ENCODE data around the gene LRIG2. TPM values are rescaled to one million over a fixed set of nuclear protein-coding genes. Genes with fewer than 3 reads are reported as not detected.
A peak's percentile ranks its signal among the peaks of the same experiment; 100 is the strongest.
"Not testable (repeated sequence)": the region's sequence is repeated elsewhere in the genome, so short reads cannot be mapped to it uniquely, and the experiment has no call there.

Gene LRIG2
- total RNA-seq, 4 donors from 2014 or later, result 23.0 to 41.9 (median 30.6) TPM

DNA sequence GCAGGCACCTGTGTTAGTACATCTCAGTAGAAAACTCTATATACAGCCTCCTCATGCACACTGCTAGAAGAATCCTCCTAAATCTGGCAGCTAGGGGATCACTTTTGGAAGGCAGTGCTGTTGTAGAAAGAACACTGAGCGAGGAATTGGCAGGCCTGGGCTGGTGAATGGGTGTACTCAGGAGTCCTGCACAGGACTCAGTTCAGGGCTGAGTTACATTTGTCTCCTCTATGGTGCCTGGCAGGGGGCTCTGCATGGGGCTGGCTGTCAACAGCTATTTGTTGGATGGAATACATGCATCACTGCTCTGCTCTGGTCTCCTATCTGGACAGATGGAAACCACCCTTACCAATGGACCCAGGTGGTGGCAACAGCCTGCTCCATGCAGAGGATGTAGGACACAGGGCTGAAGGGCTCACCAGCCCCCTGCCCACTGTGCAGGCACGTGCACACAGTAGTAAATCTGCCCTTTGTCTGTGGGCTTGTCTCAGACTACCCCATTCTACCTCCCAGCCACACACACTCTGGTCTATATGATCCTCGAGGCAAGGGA, 74.2 kb downstream of the LRIG2 start:
- no peak overlapping the region for H3K4me3 ChIP-seq (replicated peaks in 1 of 3)
- intact Hi-C loops (cut with DNase I), result no loop called here
- no peaks in the 10 kb centered on the region for H3K27me3 ChIP-seq
- H3K27ac ChIP-seq, result no peak overlapping the region
- 53 to 63% methylated on average over 3 of the region's 3 CpGs for WGBS, 2 donors
- peaks cover 13 to 21% of the 10 kb centered on the region in 2 donors for H3K4me1 ChIP-seq
- no peaks in the 10 kb centered on the region for H3K9me3 ChIP-seq
- DNase-seq, result no peak
- TF ChIP-seq POLR2A (IDR thresholded peaks at IDR 0.05), result no peak
- TF ChIP-seq, protein P1, sequence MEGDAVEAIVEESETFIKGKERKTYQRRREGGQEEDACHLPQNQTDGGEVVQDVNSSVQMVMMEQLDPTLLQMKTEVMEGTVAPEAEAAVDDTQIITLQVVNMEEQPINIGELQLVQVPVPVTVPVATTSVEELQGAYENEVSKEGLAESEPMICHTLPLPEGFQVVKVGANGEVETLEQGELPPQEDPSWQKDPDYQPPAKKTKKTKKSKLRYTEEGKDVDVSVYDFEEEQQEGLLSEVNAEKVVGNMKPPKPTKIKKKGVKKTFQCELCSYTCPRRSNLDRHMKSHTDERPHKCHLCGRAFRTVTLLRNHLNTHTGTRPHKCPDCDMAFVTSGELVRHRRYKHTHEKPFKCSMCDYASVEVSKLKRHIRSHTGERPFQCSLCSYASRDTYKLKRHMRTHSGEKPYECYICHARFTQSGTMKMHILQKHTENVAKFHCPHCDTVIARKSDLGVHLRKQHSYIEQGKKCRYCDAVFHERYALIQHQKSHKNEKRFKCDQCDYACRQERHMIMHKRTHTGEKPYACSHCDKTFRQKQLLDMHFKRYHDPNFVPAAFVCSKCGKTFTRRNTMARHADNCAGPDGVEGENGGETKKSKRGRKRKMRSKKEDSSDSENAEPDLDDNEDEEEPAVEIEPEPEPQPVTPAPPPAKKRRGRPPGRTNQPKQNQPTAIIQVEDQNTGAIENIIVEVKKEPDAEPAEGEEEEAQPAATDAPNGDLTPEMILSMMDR (IDR thresholded peaks at IDR 0.05), result no peak
- no peaks in the 10 kb centered on the region for H3K36me3 ChIP-seq

- DNase-seq, result no peak
- WGBS, 2 donors, result 73% methylated on average over 4 of the region's 4 CpGs
- H3K9me3 ChIP-seq, result no peaks in the 10 kb centered on the region
- no peaks in the 10 kb centered on the region for H3K36me3 ChIP-seq
- peaks cover 7 to 16% of the 10 kb centered on the region in 2 donors for H3K4me1 ChIP-seq
- TF ChIP-seq POLR2A (IDR thresholded peaks at IDR 0.05), result no peak
- TF ChIP-seq, protein P1 (IDR thresholded peaks at IDR 0.05), result no peak
- intact Hi-C loops (cut with DNase I), result no loop called here
- no peaks in the 10 kb centered on the region for H3K27me3 ChIP-seq
- no peak overlapping the region for H3K27ac ChIP-seq
- no peak overlapping the region for H3K4me3 ChIP-seq (replicated peaks in 1 of 3)
Observed at GRCh38 chr1:113147826-113148225, 74.8 kb downstream of the LRIG2 start.

- WGBS, 2 donors, result 96 to 98% methylated on average over 4 of the region's 4 CpGs
- H3K36me3 ChIP-seq; intact Hi-C loops (cut with DNase I); H3K27me3 ChIP-seq; DNase-seq; H3K4me3 ChIP-seq (replicated peaks in 1 of 3); H3K27ac ChIP-seq; H3K9me3 ChIP-seq: not testable (repeated sequence)
- peaks cover 0 to 11% of the 10 kb centered on the region in 2 donors for H3K4me1 ChIP-seq
Observed at GRCh38 chr1:113150494-113150893, 77.5 kb downstream of the LRIG2 start.

DNA sequence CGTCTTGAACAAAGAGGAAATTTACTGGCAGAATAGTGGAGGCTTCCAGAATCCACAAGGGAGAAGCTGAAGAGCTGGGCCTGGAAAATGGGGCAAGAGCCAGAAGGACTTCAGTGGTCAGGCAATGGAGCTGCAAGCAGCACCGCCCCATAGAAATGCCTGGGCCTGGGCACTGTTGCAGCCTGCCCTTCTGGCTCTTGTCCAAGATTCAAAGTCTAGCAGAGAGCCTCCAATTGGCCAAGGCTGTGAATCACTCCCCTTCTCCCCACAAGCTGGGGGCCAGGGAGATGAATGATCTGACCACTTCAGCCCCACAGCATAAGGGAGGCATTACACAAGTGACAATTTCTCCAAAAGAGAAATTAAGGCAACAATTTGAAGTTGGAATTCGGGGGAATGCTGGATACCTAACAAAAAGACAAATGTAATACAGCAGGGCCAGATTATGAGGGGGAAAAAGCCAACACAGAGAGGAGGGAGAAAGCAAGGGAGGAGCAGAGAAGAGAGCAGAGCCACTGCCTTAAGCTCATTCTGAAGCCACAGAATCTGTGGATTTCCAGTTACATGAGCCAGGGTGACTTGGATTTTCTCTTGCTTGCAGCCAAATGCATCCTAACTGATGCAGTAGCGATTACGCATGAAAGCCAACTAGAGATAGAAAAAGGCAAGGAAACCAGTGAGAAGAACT, 80.3 kb downstream of the LRIG2 start:
- H3K36me3 ChIP-seq, result no peaks in the 10 kb centered on the region
- H3K4me1 ChIP-seq, result peaks cover 0 to 8% of the 10 kb centered on the region in 2 donors
- peak; percentile 38 to 47 for DNase-seq
- 67 to 68% methylated on average over 5 of the region's 5 CpGs for WGBS, 2 donors
- no peak for TF ChIP-seq POLR2A (IDR thresholded peaks at IDR 0.05)
- TF ChIP-seq, protein P1 (IDR thresholded peaks at IDR 0.05), result no peak
- H3K4me3 ChIP-seq (replicated peaks in 1 of 3), result no peak overlapping the region
- no peak overlapping the region for H3K27ac ChIP-seq
- intact Hi-C loops (cut with DNase I), result no loop called here
- no peaks in the 10 kb centered on the region for H3K9me3 ChIP-seq
- no peaks in the 10 kb centered on the region for H3K27me3 ChIP-seq

- Histone ChIP-seq H3K4me3 (replicated peaks in 1 of 3) (no peak overlapping the region), H3K9me3 (no peaks in the 10 kb centered on the region), H3K4me1 (peaks cover 0 to 8% of the 10 kb centered on the region in 2 donors), H3K27me3 (no peaks in the 10 kb centered on the region), H3K36me3 (no peaks in the 10 kb centered on the region), H3K27ac (no peak overlapping the region)
- DNase-seq, result no peak
- intact Hi-C loops (cut with DNase I), result no loop called here
- 62 to 71% methylated on average over 1 of the region's 1 CpG for WGBS, 2 donors
- TF ChIP-seq, protein P1 (IDR thresholded peaks at IDR 0.05), result no peak
- TF ChIP-seq POLR2A (IDR thresholded peaks at IDR 0.05), result no peak
Observed at GRCh38 chr1:113156368-113156767, 83.4 kb downstream of the LRIG2 start.

DNA sequence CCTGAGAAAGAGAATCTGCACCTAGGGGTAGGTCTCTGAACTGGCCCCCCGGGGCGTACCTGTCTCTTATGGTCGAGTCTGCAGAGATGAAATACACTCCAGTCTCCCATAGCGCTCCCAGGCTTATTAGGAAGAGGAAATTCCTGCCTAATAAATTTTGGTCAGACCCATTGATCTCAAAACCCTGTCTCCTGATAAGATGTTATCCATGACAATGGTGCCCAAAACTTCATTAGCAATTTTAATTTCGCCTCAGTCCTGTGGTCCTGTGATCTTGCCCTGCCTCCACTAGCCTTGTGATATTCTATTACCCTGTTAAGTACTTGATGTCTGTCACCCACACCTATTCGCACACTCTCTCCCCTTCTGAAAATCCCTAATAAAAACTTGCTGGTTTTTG, 85.7 kb downstream of the LRIG2 start:
- DNase-seq; H3K36me3 ChIP-seq; H3K27ac ChIP-seq; H3K4me1 ChIP-seq; H3K4me3 ChIP-seq (replicated peaks in 1 of 3); intact Hi-C loops (cut with DNase I); H3K9me3 ChIP-seq; H3K27me3 ChIP-seq: not testable (repeated sequence)
- WGBS, 2 donors, result 78 to 83% methylated on average over 6 of the region's 6 CpGs
